Measurements from ENCODE around the gene LYRM1.

The LYRM1 gene

GRCh38 chr16:20857281-20857680 lies 43.3 kb upstream of the LYRM1 start:
- H3K36me3 ChIP-seq (replicated peaks; ENCODE audit: insufficient read depth, low read length), result no peaks in the 10 kb centered on the region

GRCh38 chr16:20859229-20859628 lies 41.3 kb upstream of the LYRM1 start:
- H3K9me2 ChIP-seq (replicated peaks; ENCODE audit: insufficient read depth, low read length), result no peaks in the 10 kb centered on the region
- no peaks in the 10 kb centered on the region for H3K79me2 ChIP-seq (ENCODE audit: low read length)
- H3K27me3 ChIP-seq (replicated peaks; ENCODE audit: insufficient read depth, low read length), result no peaks in the 10 kb centered on the region
- no peak overlapping the region for H3K4me2 ChIP-seq (ENCODE audit: low read depth, low read length)
- TF ChIP-seq EZH2phosphoT487 (IDR thresholded peaks at IDR 0.05; ENCODE audit: low read length), result no peak
- TF ChIP-seq EZH2 (optimal IDR thresholded peaks at IDR 0.05; ENCODE audit: low read depth, low read length), result no peak
- no peak for TF ChIP-seq CTCF (IDR thresholded peaks at IDR 0.05; ENCODE audit: low read length)
- H3F3A ChIP-seq (ENCODE audit: insufficient read depth, low read length), result no peaks in the 10 kb centered on the region
- H3K9me3 ChIP-seq (replicated peaks; ENCODE audit: insufficient read depth, low read length), result no peaks in the 10 kb centered on the region
- H3K4me3 ChIP-seq (ENCODE audit: low read length), result no peak overlapping the region
- no peaks in the 10 kb centered on the region for H3K4me1 ChIP-seq (ENCODE audit: low read length)
- H4K20me1 ChIP-seq (ENCODE audit: insufficient read depth, low read length), result no peaks in the 10 kb centered on the region
- H3K27ac ChIP-seq (ENCODE audit: low read length), result no peak overlapping the region
- no peaks in the 10 kb centered on the region for H3K36me3 ChIP-seq (replicated peaks; ENCODE audit: insufficient read depth, low read length)
- no peak overlapping the region for H3K9ac ChIP-seq (ENCODE audit: low read length)
- DNase-seq, result no peak
- no peak overlapping the region for H2AFZ ChIP-seq (ENCODE audit: low read length)

More at GRCh38 chr16:20857281-20857680, 43.3 kb upstream of the LYRM1 start:
- Histone ChIP-seq H3K9ac (ENCODE audit: low read length) (no peak overlapping the region), H3K4me2 (ENCODE audit: low read depth, low read length) (no peak overlapping the region), H3K4me1 (ENCODE audit: low read length) (no peaks in the 10 kb centered on the region), H3K4me3 (ENCODE audit: low read length) (no peak overlapping the region), H4K20me1 (ENCODE audit: insufficient read depth, low read length) (no peaks in the 10 kb centered on the region), H3K9me3 (replicated peaks; ENCODE audit: insufficient read depth, low read length) (no peaks in the 10 kb centered on the region), H3F3A (ENCODE audit: insufficient read depth, low read length) (no peaks in the 10 kb centered on the region), H3K79me2 (ENCODE audit: low read length) (no peaks in the 10 kb centered on the region), H3K27me3 (replicated peaks; ENCODE audit: insufficient read depth, low read length) (no peaks in the 10 kb centered on the region), H2AFZ (ENCODE audit: low read length) (no peak overlapping the region), H3K9me2 (replicated peaks; ENCODE audit: insufficient read depth, low read length) (no peaks in the 10 kb centered on the region), H3K27ac (ENCODE audit: low read length) (no peak overlapping the region)
- DNase-seq, result no peak
- TF ChIP-seq EZH2phosphoT487 (IDR thresholded peaks at IDR 0.05; ENCODE audit: low read length) (no peak), CTCF (IDR thresholded peaks at IDR 0.05; ENCODE audit: low read length) (no peak), EZH2 (optimal IDR thresholded peaks at IDR 0.05; ENCODE audit: low read depth, low read length) (no peak)

- no peak overlapping the region for H3K4me2 ChIP-seq (ENCODE audit: low read depth, low read length)
- DNase-seq, result no peak
- H4K20me1 ChIP-seq (ENCODE audit: insufficient read depth, low read length), result no peaks in the 10 kb centered on the region
- no peaks in the 10 kb centered on the region for H3K9me2 ChIP-seq (replicated peaks; ENCODE audit: insufficient read depth, low read length)
- TF ChIP-seq CTCF (IDR thresholded peaks at IDR 0.05; ENCODE audit: low read length) (no peak), EZH2phosphoT487 (IDR thresholded peaks at IDR 0.05; ENCODE audit: low read length) (no peak), EZH2 (optimal IDR thresholded peaks at IDR 0.05; ENCODE audit: low read depth, low read length) (no peak)
- no peaks in the 10 kb centered on the region for H3K36me3 ChIP-seq (replicated peaks; ENCODE audit: insufficient read depth, low read length)
- H3K9me3 ChIP-seq (replicated peaks; ENCODE audit: insufficient read depth, low read length), result no peaks in the 10 kb centered on the region
- H3K79me2 ChIP-seq (ENCODE audit: low read length), result no peaks in the 10 kb centered on the region
- H3K9ac ChIP-seq (ENCODE audit: low read length), result no peak overlapping the region
- H2AFZ ChIP-seq (ENCODE audit: low read length), result no peak overlapping the region
- no peak overlapping the region for H3K4me3 ChIP-seq (ENCODE audit: low read length)
- H3K27ac ChIP-seq (ENCODE audit: low read length), result no peak overlapping the region
- no peaks in the 10 kb centered on the region for H3K27me3 ChIP-seq (replicated peaks; ENCODE audit: insufficient read depth, low read length)
- no peaks in the 10 kb centered on the region for H3K4me1 ChIP-seq (ENCODE audit: low read length)
- H3F3A ChIP-seq (ENCODE audit: insufficient read depth, low read length), result no peaks in the 10 kb centered on the region
Measured at GRCh38 chr16:20859699-20860098, 40.9 kb upstream of the LYRM1 start.

Measured in MM.1S (cell line).